Smooth muscle cell (in vitro differentiated cells): ENCODE results near the gene LRRC71. TPM values are rescaled to one million over a fixed set of nuclear protein-coding genes. Genes with fewer than 3 reads are reported as not detected.

Experiments
- DNase-seq: peaks from one replicate; lab custom pipeline; 2025; ENCODE audit not compliant: unreplicated experiment; lab: John Stamatoyannopoulos, UW
- H2AFZ ChIP-seq: fragments of 200-600 bp; sonication (generic); 2 replicates; pipeline ENCODE4 v1.6.0; 2016; ENCODE audit warnings: antibody characterized with exemption, low read depth, mild to moderate bottlenecking
- H3F3A ChIP-seq: fragments of 200-600 bp; sonication (generic); 2 replicates; pipeline ENCODE4 v1.6.0; 2017; ENCODE audit warnings: antibody characterized with exemption, low read depth
- H3K27ac ChIP-seq: fragments of 200-600 bp; sonication (generic); 2 replicates; pipeline ENCODE4 v1.5.1; 2016; ENCODE audit warnings: low read depth, mild to moderate bottlenecking
- H3K27me3 ChIP-seq: fragments of 200-600 bp; sonication (generic); 2 replicates; pipeline ENCODE4 v1.6.1; 2016; ENCODE audit warnings: low read depth, mild to moderate bottlenecking
- H3K36me3 ChIP-seq: fragments of 200-600 bp; sonication (generic); 2 replicates; pipeline ENCODE4 v1.5.1; 2016; ENCODE audit warnings: low read depth
- H3K4me1 ChIP-seq: fragments of 200-600 bp; sonication (generic); 2 replicates; pipeline ENCODE4 v1.5.1; 2016; ENCODE audit warnings: low read depth
- H3K4me2 ChIP-seq: fragments of 200-600 bp; sonication (generic); 2 replicates; pipeline ENCODE4 v1.6.0; 2016; ENCODE audit warnings: mild to moderate bottlenecking
- H3K4me3 ChIP-seq: fragments of 200-600 bp; sonication (generic); 2 replicates; pipeline ENCODE4 v1.5.1; 2016; ENCODE audit warnings: mild to moderate bottlenecking
- H3K79me2 ChIP-seq: fragments of 200-600 bp; sonication (generic); 2 replicates; pipeline ENCODE4 v1.6.0; 2016; ENCODE audit warnings: low read depth, mild to moderate bottlenecking
- H3K9ac ChIP-seq: fragments of 200-600 bp; sonication (generic); 2 replicates; pipeline ENCODE4 v1.6.0; 2016; ENCODE audit warnings: low read depth
- H3K9me3 ChIP-seq: fragments of 200-600 bp; sonication (generic); replicated peaks from 2 replicates; pipeline ENCODE4 v1.5.1; 2016; ENCODE audit warnings: low read depth
- H4K20me1 ChIP-seq: fragments of 200-600 bp; sonication (generic); 2 replicates; pipeline ENCODE4 v1.6.0; 2016; ENCODE audit warnings: low read depth
- WGBS: methylation state at CpG from one replicate; pipeline ENCODE4 v1.1.7; 2016; ENCODE audit warnings: low lambda C conversion rate; 5-methylcytosine and 5-hydroxymethylcytosine counted together
- polyA plus RNA-seq: library from polyadenylated mRNA; unstranded; fragments of >200 nt; fragmentation: Nextera tagmentation; extraction: Ambion mirVana; gene quantifications from 2 replicates; pipeline ENCODE4 v1.2.1, GENCODE V29; 2016
- total RNA-seq: library from RNA; depleted of rRNA; stranded (reverse); fragments of >200 nt; gene quantifications from 2 replicates; pipeline ENCODE4 v1.2.3, GENCODE V29; 2014
- TF ChIP-seq, protein P1 (sequence below): fragments of 200-600 bp; sonication (generic); IDR thresholded peaks from 2 replicates; pipeline ENCODE4 v1.5.1; 2017; ENCODE audit warnings: borderline replicate concordance, mild to moderate bottlenecking, antibody characterized with exemption; ENCODE audit not compliant: insufficient read depth, poor library complexity, severe bottlenecking

LRRC71 gene
- total and polyA plus RNA-seq, 2 experiments from 2014 or later, result not detected

DNA sequence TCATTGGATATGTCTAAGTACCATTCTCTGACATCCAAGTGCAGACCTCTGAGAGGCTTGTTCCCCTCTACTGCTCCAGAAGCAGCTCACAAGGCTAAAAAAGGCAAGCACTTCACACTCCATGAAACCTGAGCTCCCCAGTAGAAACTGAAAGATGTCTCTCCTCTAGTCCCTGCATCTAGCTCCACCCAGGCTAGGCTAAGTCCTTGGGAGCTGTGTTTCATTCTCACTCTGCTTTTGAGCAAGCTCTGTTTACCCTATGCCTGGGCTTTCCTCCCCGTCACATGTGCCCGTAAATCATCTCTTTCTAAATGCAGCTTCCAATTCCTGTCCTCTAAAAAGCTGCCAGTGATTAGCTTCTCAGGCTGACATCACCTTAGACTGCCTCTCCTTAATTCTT lies 39.0 kb downstream of the LRRC71 start:
- Histone ChIP-seq H4K20me1 (no peaks in the 10 kb centered on the region), H2AFZ (no peak overlapping the region), H3K4me2 (no peak overlapping the region), H3K9me3 (no peaks in the 10 kb centered on the region), H3K27me3 (no peaks in the 10 kb centered on the region), H3K36me3 (peaks cover 17% of the 10 kb centered on the region), H3F3A (no peaks in the 10 kb centered on the region), H3K4me1 (no peaks in the 10 kb centered on the region), H3K4me3 (no peak overlapping the region), H3K27ac (no peak overlapping the region), H3K79me2 (no peaks in the 10 kb centered on the region), H3K9ac (no peak overlapping the region)
- 44% methylated on average over 2 of the region's 2 CpGs for WGBS
- TF ChIP-seq, protein P1, sequence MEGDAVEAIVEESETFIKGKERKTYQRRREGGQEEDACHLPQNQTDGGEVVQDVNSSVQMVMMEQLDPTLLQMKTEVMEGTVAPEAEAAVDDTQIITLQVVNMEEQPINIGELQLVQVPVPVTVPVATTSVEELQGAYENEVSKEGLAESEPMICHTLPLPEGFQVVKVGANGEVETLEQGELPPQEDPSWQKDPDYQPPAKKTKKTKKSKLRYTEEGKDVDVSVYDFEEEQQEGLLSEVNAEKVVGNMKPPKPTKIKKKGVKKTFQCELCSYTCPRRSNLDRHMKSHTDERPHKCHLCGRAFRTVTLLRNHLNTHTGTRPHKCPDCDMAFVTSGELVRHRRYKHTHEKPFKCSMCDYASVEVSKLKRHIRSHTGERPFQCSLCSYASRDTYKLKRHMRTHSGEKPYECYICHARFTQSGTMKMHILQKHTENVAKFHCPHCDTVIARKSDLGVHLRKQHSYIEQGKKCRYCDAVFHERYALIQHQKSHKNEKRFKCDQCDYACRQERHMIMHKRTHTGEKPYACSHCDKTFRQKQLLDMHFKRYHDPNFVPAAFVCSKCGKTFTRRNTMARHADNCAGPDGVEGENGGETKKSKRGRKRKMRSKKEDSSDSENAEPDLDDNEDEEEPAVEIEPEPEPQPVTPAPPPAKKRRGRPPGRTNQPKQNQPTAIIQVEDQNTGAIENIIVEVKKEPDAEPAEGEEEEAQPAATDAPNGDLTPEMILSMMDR, result no peak
- DNase-seq, result no peak

DNA sequence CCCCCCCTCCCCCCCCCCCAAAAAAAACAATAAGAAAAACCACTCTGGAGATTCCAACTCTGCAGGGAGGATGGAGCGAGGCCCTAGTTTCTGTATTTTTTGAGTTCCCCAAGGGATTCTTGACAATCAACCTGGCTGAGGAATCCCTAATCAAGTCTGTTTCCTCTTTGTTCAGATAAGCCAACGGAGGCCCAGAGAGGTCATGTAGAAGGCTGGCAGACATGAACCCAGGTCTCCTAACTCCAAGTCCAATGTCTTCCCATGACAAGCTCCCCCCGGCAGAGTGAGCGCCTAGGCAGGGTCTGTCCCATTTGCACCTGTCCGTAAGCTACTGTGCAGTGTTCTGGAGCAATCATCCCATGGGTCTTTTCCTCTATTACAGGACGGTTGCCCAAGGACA lies 39.5 kb downstream of the LRRC71 start:
- Histone ChIP-seq H3K36me3 (peaks cover 17% of the 10 kb centered on the region), H3K27ac (no peak overlapping the region), H3K4me3 (no peak overlapping the region), H4K20me1 (no peaks in the 10 kb centered on the region), H3K9me3 (no peaks in the 10 kb centered on the region), H3F3A (no peaks in the 10 kb centered on the region), H3K4me2 (no peak overlapping the region), H3K9ac (no peak overlapping the region), H2AFZ (no peak overlapping the region), H3K79me2 (no peaks in the 10 kb centered on the region), H3K27me3 (no peaks in the 10 kb centered on the region), H3K4me1 (no peaks in the 10 kb centered on the region)
- TF ChIP-seq, protein P1, result no peak
- no peak for DNase-seq
- WGBS, result 93% methylated on average over 6 of the region's 6 CpGs

DNA sequence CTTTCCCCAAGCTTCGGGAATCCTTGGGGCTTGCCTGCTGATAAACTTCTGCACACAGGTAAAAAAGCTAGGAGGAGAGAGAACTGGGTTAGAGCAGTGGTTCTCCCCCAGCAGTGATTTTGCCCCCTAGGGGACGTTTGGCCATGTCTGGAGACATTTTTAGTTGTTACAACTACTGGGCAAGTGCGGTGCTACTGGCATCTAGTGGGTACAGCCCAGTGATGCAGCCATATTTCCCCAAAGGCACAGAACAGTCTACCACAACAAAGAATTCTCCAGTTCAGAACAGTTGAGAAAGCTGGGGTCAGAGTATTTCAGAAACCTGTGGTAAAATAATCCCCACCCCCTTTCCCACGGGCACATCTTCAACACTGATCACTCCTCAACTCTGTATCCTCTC lies 41.3 kb downstream of the LRRC71 start:
- Histone ChIP-seq H3K36me3 (peaks cover 26% of the 10 kb centered on the region), H3K27me3 (no peaks in the 10 kb centered on the region), H3K4me1 (no peaks in the 10 kb centered on the region), H3F3A (no peaks in the 10 kb centered on the region), H4K20me1 (no peaks in the 10 kb centered on the region), H3K4me3 (no peak overlapping the region), H3K9ac (no peak overlapping the region), H3K79me2 (no peaks in the 10 kb centered on the region), H2AFZ (no peak overlapping the region), H3K4me2 (no peak overlapping the region), H3K9me3 (no peaks in the 10 kb centered on the region), H3K27ac (no peak overlapping the region)
- DNase-seq, result no peak
- TF ChIP-seq, protein P1, result no peak
- WGBS, result 84% methylated on average over 4 of the region's 4 CpGs

DNA sequence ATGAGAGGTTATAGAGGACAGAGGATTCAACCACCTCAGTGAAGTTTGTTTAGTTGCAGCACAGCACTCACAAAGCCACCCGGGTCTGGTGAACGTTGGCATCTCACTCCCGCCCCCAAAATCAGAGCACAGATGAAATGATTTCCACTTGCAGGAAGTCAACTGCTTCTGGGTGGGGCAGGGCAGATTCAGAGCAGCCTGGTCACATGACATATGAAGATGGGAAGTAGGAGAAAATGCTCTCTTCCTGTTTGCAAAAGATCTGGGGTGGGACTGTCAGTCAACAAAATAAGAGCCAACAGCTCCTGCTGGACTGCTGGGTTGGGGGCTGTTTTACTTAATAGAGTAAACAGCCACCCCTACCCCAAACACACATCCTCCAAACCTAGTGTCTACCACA lies 43.2 kb downstream of the LRRC71 start:
- Histone ChIP-seq H3K27ac (no peak overlapping the region), H3F3A (no peaks in the 10 kb centered on the region), H3K9ac (no peak overlapping the region), H2AFZ (no peak overlapping the region), H3K4me1 (no peaks in the 10 kb centered on the region), H3K79me2 (no peaks in the 10 kb centered on the region), H3K9me3 (no peaks in the 10 kb centered on the region), H4K20me1 (no peaks in the 10 kb centered on the region), H3K36me3 (peaks cover 26% of the 10 kb centered on the region), H3K4me2 (no peak overlapping the region), H3K27me3 (no peaks in the 10 kb centered on the region), H3K4me3 (no peak overlapping the region)
- WGBS, result 84% methylated on average over 3 of the region's 3 CpGs
- DNase-seq, result no peak
- TF ChIP-seq, protein P1, result no peak
